D721Med (cell line): ENCODE measurements around the gene HLA-DQB2.

Experiments used
- DNase-seq: peaks from one replicate; pipeline ENCODE4 v3.0.0; 2011; ENCODE audit warnings: low spot score; ENCODE audit not compliant: insufficient read length
- FAIRE-seq: peaks from 2 replicates; lab custom pipeline; 2011; peaks lifted over from hg19 to GRCh38; lab: Jason Lieb, UNC
- TF ChIP-seq, protein P1 (sequence below): IDR thresholded peaks from 2 replicates; pipeline ENCODE4 v1.5.1; 2012; ENCODE audit warnings: mild to moderate bottlenecking, control low read depth; ENCODE audit not compliant: insufficient read depth; ENCODE audit errors: missing control alignments

HLA-DQB2 gene

DNA sequence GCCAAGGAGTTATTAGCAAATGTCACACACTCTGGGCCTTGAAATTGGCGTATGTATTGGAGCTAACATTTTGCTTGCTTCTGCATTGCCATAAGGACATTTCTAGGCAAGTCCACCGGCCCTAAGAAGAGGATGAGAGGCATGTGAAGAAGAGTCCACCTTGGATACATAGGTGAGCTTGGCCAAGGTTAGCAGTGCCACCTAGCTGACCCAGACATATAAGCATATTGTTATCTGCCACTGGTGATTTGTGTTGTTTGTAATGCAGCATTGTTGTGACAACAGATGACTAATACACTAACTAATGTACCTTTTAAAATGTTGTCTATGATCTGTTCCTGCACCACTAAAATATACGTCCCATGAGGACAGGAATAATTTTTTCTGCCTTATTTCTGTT, 46.9 kb downstream of the HLA-DQB2 start:
- no peak for FAIRE-seq
- TF ChIP-seq, protein P1, sequence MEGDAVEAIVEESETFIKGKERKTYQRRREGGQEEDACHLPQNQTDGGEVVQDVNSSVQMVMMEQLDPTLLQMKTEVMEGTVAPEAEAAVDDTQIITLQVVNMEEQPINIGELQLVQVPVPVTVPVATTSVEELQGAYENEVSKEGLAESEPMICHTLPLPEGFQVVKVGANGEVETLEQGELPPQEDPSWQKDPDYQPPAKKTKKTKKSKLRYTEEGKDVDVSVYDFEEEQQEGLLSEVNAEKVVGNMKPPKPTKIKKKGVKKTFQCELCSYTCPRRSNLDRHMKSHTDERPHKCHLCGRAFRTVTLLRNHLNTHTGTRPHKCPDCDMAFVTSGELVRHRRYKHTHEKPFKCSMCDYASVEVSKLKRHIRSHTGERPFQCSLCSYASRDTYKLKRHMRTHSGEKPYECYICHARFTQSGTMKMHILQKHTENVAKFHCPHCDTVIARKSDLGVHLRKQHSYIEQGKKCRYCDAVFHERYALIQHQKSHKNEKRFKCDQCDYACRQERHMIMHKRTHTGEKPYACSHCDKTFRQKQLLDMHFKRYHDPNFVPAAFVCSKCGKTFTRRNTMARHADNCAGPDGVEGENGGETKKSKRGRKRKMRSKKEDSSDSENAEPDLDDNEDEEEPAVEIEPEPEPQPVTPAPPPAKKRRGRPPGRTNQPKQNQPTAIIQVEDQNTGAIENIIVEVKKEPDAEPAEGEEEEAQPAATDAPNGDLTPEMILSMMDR: no peak
- DNase-seq: no peak

DNA sequence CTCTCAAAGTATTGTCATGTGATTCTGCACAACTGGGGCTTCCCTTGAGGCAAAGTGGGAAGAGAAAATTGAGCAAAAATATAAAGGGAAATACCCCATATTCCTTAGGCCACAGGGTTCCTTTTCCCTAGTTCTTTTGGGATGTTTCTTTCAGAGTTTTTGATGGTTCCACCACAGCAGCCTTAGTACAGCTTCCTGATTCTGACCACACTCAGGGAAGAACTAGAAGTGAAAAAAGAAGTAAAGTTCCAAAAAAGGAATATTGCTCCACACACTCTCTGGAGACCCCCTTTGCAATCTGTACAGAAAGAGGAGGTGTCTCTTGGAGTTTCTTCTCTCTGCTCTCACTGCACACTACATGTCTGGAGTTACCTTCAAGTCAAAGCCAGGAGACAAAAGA, 50.1 kb downstream of the HLA-DQB2 start:
- no peak for FAIRE-seq

DNA sequence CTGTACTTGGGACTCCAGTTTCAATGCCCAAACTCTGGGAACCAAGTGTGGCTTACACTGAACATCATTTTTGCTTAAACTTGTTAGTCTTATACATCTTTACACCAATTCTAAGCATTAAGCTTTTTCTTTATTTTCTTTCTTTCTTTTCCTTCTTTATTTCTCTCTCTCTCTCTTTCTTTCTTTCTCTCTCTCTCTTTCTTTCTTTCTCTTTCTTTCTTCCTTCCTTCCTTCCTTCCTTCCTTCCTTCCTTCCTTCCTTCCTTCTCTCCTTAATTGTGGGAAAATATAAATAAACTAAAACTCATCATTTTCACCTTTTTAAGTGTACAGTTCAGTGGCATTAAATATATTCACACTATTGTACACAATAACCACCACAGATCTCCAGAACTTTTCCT, 53.7 kb downstream of the HLA-DQB2 start:
- no peak for DNase-seq
- no peak for FAIRE-seq
- TF ChIP-seq, protein P1: no peak

More for the DNA sequence above, 50.1 kb downstream of the HLA-DQB2 start:
- TF ChIP-seq, protein P1: no peak
- no peak for DNase-seq
